KOPT-K1 (cell line): ENCODE data around the gene CCL26.
"Not testable (repeated sequence)": the region's sequence is repeated elsewhere in the genome, so short reads cannot be mapped to it uniquely, and the experiment has no call there.

Source experiments
- H3K27ac ChIP-seq: fragments of 200-600 bp; sonication (generic); 2 replicates; pipeline ENCODE4 v1.5.1; 2016; ENCODE audit warnings: antibody characterized with exemption, mild to moderate bottlenecking, low read depth, low read length; ENCODE audit not compliant: poor library complexity, severe bottlenecking
- H3K36me3 ChIP-seq: fragments of 200-600 bp; sonication (generic); 2 replicates; pipeline ENCODE4 v1.5.1; 2017; ENCODE audit warnings: antibody characterized with exemption, mild to moderate bottlenecking, low read length, moderate library complexity; ENCODE audit not compliant: insufficient read depth
- H3K9me3 ChIP-seq: fragments of 200-600 bp; sonication (generic); 2 replicates; pipeline ENCODE4 v1.5.1; 2017; ENCODE audit warnings: antibody characterized with exemption, low read length, mild to moderate bottlenecking; ENCODE audit not compliant: insufficient read depth, poor library complexity, severe bottlenecking

The CCL26 gene

GRCh38 chr7:75804705-75805104 lies 32.7 kb upstream of the CCL26 start:
- Histone ChIP-seq H3K27ac (no peak overlapping the region), H3K9me3 (peaks cover 32% of the 10 kb centered on the region), H3K36me3 (no peaks in the 10 kb centered on the region)

GRCh38 chr7:75804004-75804403 lies 32.0 kb upstream of the CCL26 start:
- H3K36me3 ChIP-seq: no peaks in the 10 kb centered on the region
- H3K27ac ChIP-seq: no peak overlapping the region
- H3K9me3 ChIP-seq: peaks cover 32% of the 10 kb centered on the region

GRCh38 chr7:75802552-75802821 lies 30.5 kb upstream of the CCL26 start:
- Histone ChIP-seq H3K9me3 (peaks cover 22% of the 10 kb centered on the region), H3K36me3 (no peaks in the 10 kb centered on the region), H3K27ac (no peak overlapping the region)

- Histone ChIP-seq H3K27ac (no peak overlapping the region), H3K9me3 (no peaks in the 10 kb centered on the region), H3K36me3 (no peaks in the 10 kb centered on the region)
Measured at GRCh38 chr7:75798770-75799169, 26.8 kb upstream of the CCL26 start.

GRCh38 chr7:75796420-75796819 lies 24.4 kb upstream of the CCL26 start:
- Histone ChIP-seq H3K27ac (no peak overlapping the region), H3K36me3 (no peaks in the 10 kb centered on the region), H3K9me3 (no peaks in the 10 kb centered on the region)

GRCh38 chr7:75795831-75796285 lies 23.8 kb upstream of the CCL26 start:
- no peaks in the 10 kb centered on the region for H3K9me3 ChIP-seq
- H3K27ac ChIP-seq: no peak overlapping the region
- no peaks in the 10 kb centered on the region for H3K36me3 ChIP-seq

GRCh38 chr7:75793676-75794075 lies 21.7 kb upstream of the CCL26 start:
- H3K9me3 ChIP-seq: no peaks in the 10 kb centered on the region
- H3K36me3 ChIP-seq: no peaks in the 10 kb centered on the region
- H3K27ac ChIP-seq: no peak overlapping the region

- not testable (repeated sequence) for H3K36me3 ChIP-seq, H3K9me3 ChIP-seq, H3K27ac ChIP-seq
Measured at GRCh38 chr7:75792567-75792966, 20.6 kb upstream of the CCL26 start.

GRCh38 chr7:75789361-75789924 lies 17.4 kb upstream of the CCL26 start:
- H3K9me3 ChIP-seq: no peaks in the 10 kb centered on the region
- H3K36me3 ChIP-seq: no peaks in the 10 kb centered on the region
- H3K27ac ChIP-seq: no peak overlapping the region

- not testable (repeated sequence) for H3K27ac ChIP-seq, H3K9me3 ChIP-seq, H3K36me3 ChIP-seq
Measured at GRCh38 chr7:75788154-75788847, 16.3 kb upstream of the CCL26 start.

- H3K9me3 ChIP-seq, H3K27ac ChIP-seq, H3K36me3 ChIP-seq: not testable (repeated sequence)
Measured at GRCh38 chr7:75783058-75783457, 11.0 kb upstream of the CCL26 start.

- not testable (repeated sequence) for H3K9me3 ChIP-seq, H3K36me3 ChIP-seq, H3K27ac ChIP-seq
Measured at GRCh38 chr7:75780647-75781273, 8.7 kb upstream of the CCL26 start.

GRCh38 chr7:75779516-75779915 lies 7.5 kb upstream of the CCL26 start:
- H3K9me3 ChIP-seq, H3K27ac ChIP-seq, H3K36me3 ChIP-seq: not testable (repeated sequence)

- H3K27ac ChIP-seq, H3K36me3 ChIP-seq, H3K9me3 ChIP-seq: not testable (repeated sequence)
Measured at GRCh38 chr7:75779035-75779434, 7.0 kb upstream of the CCL26 start.

GRCh38 chr7:75776295-75776971 lies 4.4 kb upstream of the CCL26 start:
- Histone ChIP-seq H3K9me3 (no peaks in the 10 kb centered on the region), H3K27ac (no peak overlapping the region), H3K36me3 (no peaks in the 10 kb centered on the region)

- H3K9me3 ChIP-seq, H3K27ac ChIP-seq, H3K36me3 ChIP-seq: not testable (repeated sequence)
Measured at GRCh38 chr7:75773958-75774357, 1.9 kb upstream of the CCL26 start.
